ENCODE results near the gene TMEM258. TPM values are rescaled to one million over a fixed set of nuclear protein-coding genes. Genes with fewer than 3 reads are reported as not detected.

Gene TMEM258
- total and polyA plus RNA-seq, 9 of the 15 experiments (the other 6 are each of a cell fraction or from before 2014, with no cell fraction given): 97.2 to 856 (median 231) TPM

GRCh38 chr11:61749591-61750217 lies 42.7 kb downstream of the TMEM258 start (continued):
- TF ChIP-seq ZNF592 (IDR thresholded peaks at IDR 0.05): peak; percentile 65; the same call in 1 of the 2 replicates
- no peak for TF ChIP-seq NFE2 (IDR thresholded peaks at IDR 0.05; ENCODE audit: low read depth)
- TF ChIP-seq SFPQ (IDR thresholded peaks at IDR 0.05; ENCODE audit: low read depth, low read length): no peak
- no peak for TF ChIP-seq SNRNP70 (optimal IDR thresholded peaks at IDR 0.05; ENCODE audit: low read depth, low read length)
- TF ChIP-seq MCM3 (IDR thresholded peaks at IDR 0.05): no peak
- TF ChIP-seq RBFOX2 (IDR thresholded peaks at IDR 0.05; ENCODE audit: low read depth, low read length): peak; percentile 62
- no peak for TF ChIP-seq HNRNPK (IDR thresholded peaks at IDR 0.05; ENCODE audit: low read depth, low read length, poor library complexity, severe bottlenecking)
- TF ChIP-seq HINFP (tag; conservative IDR thresholded peaks at IDR 0.05; ENCODE audit: low read depth): no peak
- TF ChIP-seq IRF1 (CRISPR knock-in tag; IDR thresholded peaks at IDR 0.05; ENCODE audit: borderline replicate concordance): no peak
- TF ChIP-seq USF2 (CRISPR knock-in tag; IDR thresholded peaks at IDR 0.05): no peak
- no peak for TF ChIP-seq ZSCAN29 (IDR thresholded peaks at IDR 0.05)
- no peak for TF ChIP-seq IRF2 (CRISPR knock-in tag; IDR thresholded peaks at IDR 0.05)
- TF ChIP-seq THAP7 (CRISPR knock-in tag; IDR thresholded peaks at IDR 0.05): no peak
- TF ChIP-seq ATF6 (CRISPR knock-in tag; IDR thresholded peaks at IDR 0.05): no peak
- no peak; a peak in 1 of 4 replicates for TF ChIP-seq NRF1 (conservative IDR thresholded peaks at IDR 0.05 in 1 of 2, IDR thresholded peaks at IDR 0.05 in 1 of 2)

Measured in K562 (cell line).